ENCODE data around the gene SLC25A18.
A peak's percentile ranks its signal among the peaks of the same experiment; 100 is the strongest.

GRCh38 chr22:17638182-17638431, 74.8 kb downstream of the SLC25A18 start:
- TF ChIP-seq POLR2A (IDR thresholded peaks at IDR 0.05) (no peak), POLR2AphosphoS5 (IDR thresholded peaks at IDR 0.05) (no peak)
- TF ChIP-seq, protein P1, sequence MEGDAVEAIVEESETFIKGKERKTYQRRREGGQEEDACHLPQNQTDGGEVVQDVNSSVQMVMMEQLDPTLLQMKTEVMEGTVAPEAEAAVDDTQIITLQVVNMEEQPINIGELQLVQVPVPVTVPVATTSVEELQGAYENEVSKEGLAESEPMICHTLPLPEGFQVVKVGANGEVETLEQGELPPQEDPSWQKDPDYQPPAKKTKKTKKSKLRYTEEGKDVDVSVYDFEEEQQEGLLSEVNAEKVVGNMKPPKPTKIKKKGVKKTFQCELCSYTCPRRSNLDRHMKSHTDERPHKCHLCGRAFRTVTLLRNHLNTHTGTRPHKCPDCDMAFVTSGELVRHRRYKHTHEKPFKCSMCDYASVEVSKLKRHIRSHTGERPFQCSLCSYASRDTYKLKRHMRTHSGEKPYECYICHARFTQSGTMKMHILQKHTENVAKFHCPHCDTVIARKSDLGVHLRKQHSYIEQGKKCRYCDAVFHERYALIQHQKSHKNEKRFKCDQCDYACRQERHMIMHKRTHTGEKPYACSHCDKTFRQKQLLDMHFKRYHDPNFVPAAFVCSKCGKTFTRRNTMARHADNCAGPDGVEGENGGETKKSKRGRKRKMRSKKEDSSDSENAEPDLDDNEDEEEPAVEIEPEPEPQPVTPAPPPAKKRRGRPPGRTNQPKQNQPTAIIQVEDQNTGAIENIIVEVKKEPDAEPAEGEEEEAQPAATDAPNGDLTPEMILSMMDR (IDR thresholded peaks at IDR 0.05), result peak in 1 of 4 experiments; percentile 13
